ENCODE measurements around the gene RNF207.

Gene RNF207

DNA sequence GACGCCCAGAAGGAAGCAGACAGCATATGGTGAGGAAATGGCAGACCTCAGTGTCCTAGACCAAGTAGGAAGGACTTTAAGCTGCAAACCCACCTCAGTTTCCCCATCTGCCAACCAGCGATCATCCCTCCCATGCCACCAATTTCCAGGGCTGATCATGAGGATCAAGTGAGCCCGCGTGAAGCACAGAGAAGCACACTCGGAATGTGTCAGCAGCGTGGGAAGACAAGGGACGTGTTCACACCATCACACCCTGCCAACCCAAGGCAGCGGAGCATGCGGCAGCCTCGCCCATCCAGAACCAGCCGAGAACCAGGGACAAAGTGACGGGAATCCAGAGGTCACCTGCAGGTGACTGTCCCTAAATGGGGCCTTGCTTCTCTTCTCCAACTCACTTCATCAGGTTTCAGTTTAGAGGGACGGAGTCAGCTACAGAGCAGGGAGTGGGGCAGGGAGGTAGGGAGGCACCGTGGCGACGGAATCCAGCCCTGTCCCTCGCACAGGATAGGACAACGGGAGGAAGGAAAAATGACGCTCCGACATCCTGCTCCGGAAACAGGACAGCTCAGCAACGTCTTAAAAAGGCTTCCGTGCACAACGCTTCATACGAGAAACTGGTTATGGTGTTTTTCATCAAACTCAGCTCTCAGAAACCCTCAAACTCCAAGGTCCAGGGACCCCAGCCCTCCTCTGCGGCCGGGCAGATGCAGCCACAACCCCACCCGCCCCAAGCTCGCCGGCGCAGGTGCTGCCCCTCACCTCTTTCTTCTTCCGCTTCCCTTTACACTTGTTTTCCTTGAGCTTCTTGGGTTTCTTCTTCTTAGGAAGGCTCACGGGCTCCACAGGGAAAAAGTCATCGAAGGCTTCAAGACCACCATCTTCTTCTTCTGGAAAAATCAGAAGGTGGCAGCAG is 38.3 kb upstream of the RNF207 start:
- Histone ChIP-seq H2AFZ (no peak overlapping the region), H3K27ac (no peak overlapping the region), H3K9ac (no peak overlapping the region), H3K79me2 (no peaks in the 10 kb centered on the region), H3K36me3 (ENCODE audit: control insufficient read depth, insufficient read depth, low read length) (no peaks in the 10 kb centered on the region), H3K4me1 (no peaks in the 10 kb centered on the region), H3K27me3 (ENCODE audit: control insufficient read depth, insufficient read depth, low read length) (peaks cover 5% of the 10 kb centered on the region), H3K4me3 (ENCODE audit: low read depth, low read length) (no peak overlapping the region), H3K4me2 (ENCODE audit: low read length) (no peak overlapping the region), H3K9me3 (ENCODE audit: control insufficient read depth, low read length) (no peaks in the 10 kb centered on the region)
- TF ChIP-seq, protein P1, sequence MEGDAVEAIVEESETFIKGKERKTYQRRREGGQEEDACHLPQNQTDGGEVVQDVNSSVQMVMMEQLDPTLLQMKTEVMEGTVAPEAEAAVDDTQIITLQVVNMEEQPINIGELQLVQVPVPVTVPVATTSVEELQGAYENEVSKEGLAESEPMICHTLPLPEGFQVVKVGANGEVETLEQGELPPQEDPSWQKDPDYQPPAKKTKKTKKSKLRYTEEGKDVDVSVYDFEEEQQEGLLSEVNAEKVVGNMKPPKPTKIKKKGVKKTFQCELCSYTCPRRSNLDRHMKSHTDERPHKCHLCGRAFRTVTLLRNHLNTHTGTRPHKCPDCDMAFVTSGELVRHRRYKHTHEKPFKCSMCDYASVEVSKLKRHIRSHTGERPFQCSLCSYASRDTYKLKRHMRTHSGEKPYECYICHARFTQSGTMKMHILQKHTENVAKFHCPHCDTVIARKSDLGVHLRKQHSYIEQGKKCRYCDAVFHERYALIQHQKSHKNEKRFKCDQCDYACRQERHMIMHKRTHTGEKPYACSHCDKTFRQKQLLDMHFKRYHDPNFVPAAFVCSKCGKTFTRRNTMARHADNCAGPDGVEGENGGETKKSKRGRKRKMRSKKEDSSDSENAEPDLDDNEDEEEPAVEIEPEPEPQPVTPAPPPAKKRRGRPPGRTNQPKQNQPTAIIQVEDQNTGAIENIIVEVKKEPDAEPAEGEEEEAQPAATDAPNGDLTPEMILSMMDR (IDR thresholded peaks at IDR 0.05), result no peak

DNA sequence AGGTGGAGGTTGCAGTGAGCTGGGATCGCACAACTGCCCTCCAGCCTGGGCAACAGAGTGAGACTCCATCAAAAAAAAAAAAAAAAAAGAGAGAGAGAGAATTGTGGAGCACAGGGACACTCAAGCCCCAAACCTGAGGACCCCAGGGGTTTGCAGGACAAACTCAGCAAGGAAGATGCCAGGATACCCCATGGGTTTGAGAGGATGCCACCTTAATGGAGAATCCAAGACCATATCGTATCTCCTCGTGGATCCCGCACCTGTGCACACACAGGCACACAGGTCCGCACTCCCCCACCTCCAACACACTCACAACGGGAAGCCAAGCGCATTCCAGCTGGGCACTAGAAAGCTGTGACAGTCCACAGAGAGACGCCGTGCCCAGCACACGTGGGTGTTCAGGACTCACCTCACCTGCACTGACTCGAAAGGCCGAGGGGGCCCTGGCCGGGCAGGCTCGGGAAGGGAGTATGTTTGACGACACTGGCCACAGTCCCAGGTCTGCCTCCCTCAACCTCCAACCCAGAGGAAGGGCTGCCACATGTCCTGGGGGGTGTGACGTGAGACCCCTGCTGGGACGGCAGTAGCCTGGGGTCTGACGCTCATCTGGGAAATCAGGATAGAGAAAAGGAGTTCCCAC is 36.9 kb upstream of the RNF207 start:
- H2AFZ ChIP-seq, result no peak overlapping the region
- H3K27me3 ChIP-seq (ENCODE audit: control insufficient read depth, insufficient read depth, low read length), result peaks cover 5% of the 10 kb centered on the region
- TF ChIP-seq, protein P1 (IDR thresholded peaks at IDR 0.05), result no peak
- H3K9me3 ChIP-seq (ENCODE audit: control insufficient read depth, low read length), result no peaks in the 10 kb centered on the region
- no peaks in the 10 kb centered on the region for H3K4me1 ChIP-seq
- no peak overlapping the region for H3K4me2 ChIP-seq (ENCODE audit: low read length)
- no peaks in the 10 kb centered on the region for H3K79me2 ChIP-seq
- no peaks in the 10 kb centered on the region for H3K36me3 ChIP-seq (ENCODE audit: control insufficient read depth, insufficient read depth, low read length)
- no peak overlapping the region for H3K9ac ChIP-seq
- H3K27ac ChIP-seq, result no peak overlapping the region
- H3K4me3 ChIP-seq (ENCODE audit: low read depth, low read length), result no peak overlapping the region

DNA sequence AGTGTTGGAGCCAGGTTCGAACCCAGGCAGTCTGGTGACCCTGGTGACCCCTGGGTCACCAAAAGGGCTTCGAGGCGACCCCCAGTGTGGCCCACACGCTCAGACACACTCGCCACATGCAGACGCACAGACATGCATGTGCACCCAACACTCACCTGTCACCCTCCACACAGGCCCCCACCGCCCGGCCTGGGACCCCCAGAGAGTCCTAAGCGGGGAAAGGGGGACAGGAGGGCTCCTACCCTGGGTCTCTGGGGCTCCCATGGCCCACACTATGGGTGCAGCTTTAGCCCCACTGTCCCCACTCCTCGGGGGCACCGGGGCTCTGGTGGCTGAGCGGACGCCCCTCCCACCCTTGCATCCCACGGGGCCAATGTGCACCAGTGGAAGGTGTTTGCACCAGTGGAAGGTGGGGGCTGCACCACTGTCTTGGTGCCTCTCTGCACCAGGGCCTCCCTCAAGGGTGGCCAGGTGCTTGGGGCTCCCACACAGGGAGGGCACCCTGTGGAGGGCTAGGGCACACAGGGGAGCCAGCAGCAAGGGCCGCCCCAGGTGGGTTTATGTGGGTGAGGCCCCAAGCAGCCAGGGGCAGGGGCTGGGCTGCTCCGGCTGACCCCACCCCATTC is 35.7 kb upstream of the RNF207 start:
- H3K36me3 ChIP-seq (ENCODE audit: control insufficient read depth, insufficient read depth, low read length), result no peaks in the 10 kb centered on the region
- no peak overlapping the region for H3K4me2 ChIP-seq (ENCODE audit: low read length)
- no peak overlapping the region for H3K27ac ChIP-seq
- H3K9ac ChIP-seq, result no peak overlapping the region
- no peaks in the 10 kb centered on the region for H3K79me2 ChIP-seq
- H3K4me1 ChIP-seq, result no peaks in the 10 kb centered on the region
- TF ChIP-seq, protein P1 (IDR thresholded peaks at IDR 0.05), result no peak
- H3K4me3 ChIP-seq (ENCODE audit: low read depth, low read length), result no peak overlapping the region
- no peak overlapping the region for H2AFZ ChIP-seq
- peaks cover 5% of the 10 kb centered on the region for H3K27me3 ChIP-seq (ENCODE audit: control insufficient read depth, insufficient read depth, low read length)
- no peaks in the 10 kb centered on the region for H3K9me3 ChIP-seq (ENCODE audit: control insufficient read depth, low read length)

DNA sequence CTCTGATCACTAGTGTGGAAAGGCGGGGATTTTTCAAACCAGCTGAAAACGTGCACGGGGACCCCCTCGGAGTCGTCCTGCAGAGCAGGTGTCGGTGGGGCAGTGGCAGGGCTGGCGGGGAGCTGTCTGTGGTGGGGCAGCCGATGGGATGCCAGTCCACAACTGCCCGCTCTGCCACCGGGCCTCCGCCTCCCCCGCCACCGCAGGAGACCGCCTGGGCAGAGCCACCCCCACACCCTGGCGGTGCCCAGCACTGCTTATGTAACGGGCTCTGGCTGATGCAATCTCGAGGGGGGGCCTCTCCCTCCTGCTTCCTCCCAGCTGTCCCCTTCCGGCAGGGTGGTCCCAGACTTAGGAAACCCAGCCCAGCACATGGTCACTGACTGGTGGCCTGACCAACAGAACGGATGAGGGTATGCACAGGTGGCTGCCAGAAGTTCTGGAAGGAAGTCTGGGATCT is 35.1 kb upstream of the RNF207 start:
- Histone ChIP-seq H3K4me2 (ENCODE audit: low read length) (no peak overlapping the region), H3K9me3 (ENCODE audit: control insufficient read depth, low read length) (no peaks in the 10 kb centered on the region), H3K36me3 (ENCODE audit: control insufficient read depth, insufficient read depth, low read length) (no peaks in the 10 kb centered on the region), H2AFZ (no peak overlapping the region), H3K4me1 (no peaks in the 10 kb centered on the region), H3K27me3 (ENCODE audit: control insufficient read depth, insufficient read depth, low read length) (peaks cover 5% of the 10 kb centered on the region), H3K9ac (no peak overlapping the region), H3K79me2 (no peaks in the 10 kb centered on the region), H3K4me3 (ENCODE audit: low read depth, low read length) (no peak overlapping the region), H3K27ac (no peak overlapping the region)
- TF ChIP-seq, protein P1 (IDR thresholded peaks at IDR 0.05), result no peak
